ENCODE results near the gene NSD2. TPM values are rescaled to one million over a fixed set of nuclear protein-coding genes. Genes with fewer than 3 reads are reported as not detected.
A peak's percentile ranks its signal among the peaks of the same experiment; 100 is the strongest.

The NSD2 gene
- total and polyA plus RNA-seq, 3 donors from 2014 or later = 108 to 144 (median 124) TPM

- intact Hi-C loops (cut with DNase I; ENCODE audit: low total_unique reads) = no loop called here
- Histone ChIP-seq H3K36me3 (ENCODE audit: low read depth, missing control alignments) (no peaks in the 10 kb centered on the region), H3K4me1 (peaks cover 10% of the 10 kb centered on the region), H3K4me3 (no peak overlapping the region), H3K27me3 (no peaks in the 10 kb centered on the region), H3K27ac (no peak overlapping the region), H3K9me3 (no peaks in the 10 kb centered on the region)
- WGBS, 2 donors = 80 to 86% methylated on average over 4 to 7 of the region's 7 CpGs
- TF ChIP-seq CTCF (IDR thresholded peaks at IDR 0.05) = no peak
- no peak for TF ChIP-seq POLR2A (IDR thresholded peaks at IDR 0.05)
- no peak for DNase-seq
These were observed 5.0 kb upstream of the NSD2 start for GRCh38 chr4:1866189-1866661.

GRCh38 chr4:1868293-1868692 is 2.9 kb upstream of the NSD2 start:
- Histone ChIP-seq H3K4me3 (no peak overlapping the region), H3K36me3 (ENCODE audit: low read depth, missing control alignments) (no peaks in the 10 kb centered on the region), H3K27me3 (no peaks in the 10 kb centered on the region), H3K4me1 (no peaks in the 10 kb centered on the region), H3K9me3 (no peaks in the 10 kb centered on the region), H3K27ac (no peak overlapping the region)
- intact Hi-C loops (cut with DNase I; ENCODE audit: low total_unique reads) = no loop called here
- no peak for TF ChIP-seq CTCF (IDR thresholded peaks at IDR 0.05)
- no peak for TF ChIP-seq POLR2A (IDR thresholded peaks at IDR 0.05)
- 80 to 86% methylated on average over 5 of the region's 5 CpGs for WGBS, 2 donors
- DNase-seq = no peak

- DNase-seq = no peak
- H3K27me3 ChIP-seq = no peaks in the 10 kb centered on the region
- intact Hi-C loops (cut with DNase I; ENCODE audit: low total_unique reads) = no loop called here
- 85 to 90% methylated on average over 3 of the region's 3 CpGs for WGBS, 2 donors
- H3K4me3 ChIP-seq = no peak overlapping the region
- no peak overlapping the region for H3K27ac ChIP-seq
- H3K36me3 ChIP-seq (ENCODE audit: low read depth, missing control alignments) = no peaks in the 10 kb centered on the region
- H3K4me1 ChIP-seq = no peaks in the 10 kb centered on the region
- H3K9me3 ChIP-seq = no peaks in the 10 kb centered on the region
- TF ChIP-seq CTCF (IDR thresholded peaks at IDR 0.05) (no peak), POLR2A (IDR thresholded peaks at IDR 0.05) (no peak)
These were observed 2.3 kb upstream of the NSD2 start for GRCh38 chr4:1868912-1869311.

- intact Hi-C loops (cut with DNase I; ENCODE audit: low total_unique reads) = no loop called here
- H3K27ac ChIP-seq = peak overlapping the region; percentile 97 to 99
- no peaks in the 10 kb centered on the region for H3K27me3 ChIP-seq
- DNase-seq = no peak
- whole genome bisulfite sequencing, 2 donors = 46 to 51% methylated on average over 16 to 19 of the region's 19 CpGs
- peak overlapping the region; percentile 81 to 89 for H3K4me3 ChIP-seq
- TF ChIP-seq CTCF (IDR thresholded peaks at IDR 0.05) (no peak), POLR2A (IDR thresholded peaks at IDR 0.05) (no peak)
- H3K4me1 ChIP-seq = no peaks in the 10 kb centered on the region
- H3K9me3 ChIP-seq = no peaks in the 10 kb centered on the region
- H3K36me3 ChIP-seq (ENCODE audit: low read depth, missing control alignments) = no peaks in the 10 kb centered on the region
These were observed 1.5 kb upstream of the NSD2 start for GRCh38 chr4:1869530-1870327.

GRCh38 chr4:1870328-1870577 is 940 bp upstream of the NSD2 start:
- Histone ChIP-seq H3K9me3 (no peaks in the 10 kb centered on the region), H3K27me3 (no peaks in the 10 kb centered on the region), H3K27ac (peak overlapping the region; percentile 97 to 99), H3K36me3 (ENCODE audit: low read depth, missing control alignments) (no peaks in the 10 kb centered on the region), H3K4me1 (no peaks in the 10 kb centered on the region), H3K4me3 (peak overlapping the region; percentile 81 to 89)
- no peak for TF ChIP-seq CTCF (IDR thresholded peaks at IDR 0.05)
- no peak for TF ChIP-seq POLR2A (IDR thresholded peaks at IDR 0.05)
- 0% methylated on average over 21 of the region's 22 CpGs; no CpG with 5 or more reads in 1 of the 2 donors for WGBS, 2 donors
- intact Hi-C loops (cut with DNase I; ENCODE audit: low total_unique reads) = no loop called here
- DNase-seq = peak; percentile 84

Measured in testis (tissue), 3 donors.